ENCODE data around the gene UNC79. TPM values are rescaled to one million over a fixed set of nuclear protein-coding genes. Genes with fewer than 3 reads are reported as not detected.
"Not testable (repeated sequence)": the region's sequence is repeated elsewhere in the genome, so short reads cannot be mapped to it uniquely, and the experiment has no call there.

Gene UNC79
- total RNA-seq (2014; rRNA removed; shearing (Covaris generic)) (not detected in 2 replicates), polyA plus RNA-seq (2016; fragmentation: Nextera tagmentation; extraction: Ambion mirVana) (0.04 TPM in 2 replicates)

DNA sequence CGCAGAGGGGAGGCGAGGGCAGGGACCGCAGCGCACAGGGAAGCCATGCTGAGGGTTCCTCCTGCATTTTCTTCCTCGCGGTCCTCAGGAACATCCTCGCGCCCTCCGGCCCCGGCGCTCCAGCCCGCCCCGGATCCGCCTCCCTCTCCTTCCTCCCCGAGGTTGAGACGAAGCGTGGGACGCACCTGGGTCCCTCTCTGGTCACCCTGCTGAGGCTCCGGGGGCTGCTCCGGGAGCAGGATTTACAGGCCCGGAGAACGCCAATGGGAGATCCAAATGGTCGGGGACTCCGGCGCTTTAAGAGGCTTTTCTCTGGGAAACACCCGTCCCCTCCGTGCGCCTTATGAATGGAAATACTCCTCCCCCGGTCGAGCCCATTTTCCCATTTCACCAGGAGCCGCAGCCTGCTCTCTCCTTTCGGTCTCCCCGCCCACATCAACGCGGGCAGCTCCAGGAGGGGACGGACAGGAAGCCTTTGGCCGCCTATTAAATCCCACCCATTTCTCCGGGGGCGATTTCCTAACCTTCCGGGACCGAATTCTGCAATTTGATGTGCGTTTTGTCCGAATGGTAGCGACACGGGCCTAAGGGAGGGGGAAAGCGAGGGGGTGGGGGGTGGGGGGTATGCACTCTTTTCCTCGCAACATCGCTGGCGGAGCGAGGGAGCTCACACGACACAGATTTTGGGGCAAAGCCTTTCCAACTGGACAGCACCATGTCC lies at the start of gene UNC79:
TSS of gene UNC79 (plus strand) at position 625 of the 721 bp plus-strand sequence. CDS start at position 716, 91 bp downstream.
- Histone ChIP-seq H3K9me3 (ENCODE audit: low read depth) (peaks cover 4% of the 10 kb centered on the region), H4K20me1 (ENCODE audit: insufficient read depth) (no peaks in the 10 kb centered on the region), H3K4me3 (0 out of 2 replicates have a peak within 1 kb of the TSS, but pooled peaks have one; percentile 22), H3K36me3 (ENCODE audit: low read depth) (no peaks in the 10 kb centered on the region), H3K9me2 (ENCODE audit: insufficient read depth) (no peaks in the 10 kb centered on the region), H3K9ac (no peak within 1 kb of the TSS), H3F3A (ENCODE audit: insufficient read depth) (no peaks in the 10 kb centered on the region), H3K27me3 (replicated peaks; ENCODE audit: insufficient read depth) (peaks cover 8% of the 10 kb centered on the region), H2AFZ (no peak within 1 kb of the TSS), H3K27ac (no peak within 1 kb of the TSS), H3K4me1 (ENCODE audit: insufficient read depth) (no peaks in the 10 kb centered on the region), H3K4me2 (ENCODE audit: unreplicated experiment) (peak within 1 kb of the TSS; percentile 28), H3K79me2 (ENCODE audit: insufficient read depth) (no peaks in the 10 kb centered on the region)
- 3 to 4% methylated on average over 34 to 51 of the region's 51 CpGs for WGBS, 2 experiments (ENCODE audit: low coverage in 1 of 2, low lambda C conversion rate in 2 of 2, missing lambda C conversion rate in 2 of 2)
- peak; percentile 8 for DNase-seq
- TF ChIP-seq EZH2 (IDR thresholded peaks at IDR 0.05; ENCODE audit: insufficient read depth, poor library complexity, severe bottlenecking): no peak
- TF ChIP-seq EZH2phosphoT487 (IDR thresholded peaks at IDR 0.05; ENCODE audit: insufficient read depth, low read depth): no peak
- in situ Hi-C loops (cut with MboI): no loop called here

DNA sequence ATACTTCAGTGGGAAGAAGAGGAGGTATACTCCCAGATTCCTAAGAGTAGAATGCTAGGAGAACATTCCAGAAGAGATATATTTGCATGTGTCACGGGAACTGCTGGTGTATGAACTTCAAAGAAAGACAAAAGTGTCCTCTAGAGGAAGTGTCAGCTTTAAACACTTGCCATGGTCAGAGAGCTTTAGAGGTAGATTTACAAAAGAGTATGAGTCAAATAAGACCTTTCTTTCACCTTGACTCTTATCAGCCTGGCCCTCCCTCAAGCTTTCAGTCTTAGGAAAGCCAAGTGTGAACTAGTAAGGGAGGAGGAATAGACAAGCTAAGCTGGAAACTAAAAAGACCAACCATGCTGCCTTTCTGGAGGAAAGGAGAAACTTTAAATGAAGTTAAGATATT lies 49.1 kb upstream of the UNC79 start:
- H3K9me3 ChIP-seq (ENCODE audit: low read depth): no peaks in the 10 kb centered on the region
- no peak for TF ChIP-seq EZH2phosphoT487 (IDR thresholded peaks at IDR 0.05; ENCODE audit: insufficient read depth, low read depth)
- no peak for TF ChIP-seq EZH2 (IDR thresholded peaks at IDR 0.05; ENCODE audit: insufficient read depth, poor library complexity, severe bottlenecking)
- H3K9me2 ChIP-seq (ENCODE audit: insufficient read depth): no peaks in the 10 kb centered on the region
- 4 to 5% methylated on average over 1 of the region's 1 CpG for WGBS, 2 experiments (ENCODE audit: low coverage in 1 of 2, low lambda C conversion rate in 2 of 2, missing lambda C conversion rate in 2 of 2)
- H3K27me3 ChIP-seq (replicated peaks; ENCODE audit: insufficient read depth): no peaks in the 10 kb centered on the region; the same call in 1 of the 2 replicates
- no peak for DNase-seq
- H4K20me1 ChIP-seq (ENCODE audit: insufficient read depth): no peaks in the 10 kb centered on the region
- H3F3A ChIP-seq (ENCODE audit: insufficient read depth): no peaks in the 10 kb centered on the region
- H3K9ac ChIP-seq: no peak overlapping the region
- no peaks in the 10 kb centered on the region for H3K36me3 ChIP-seq (ENCODE audit: low read depth)
- in situ Hi-C loops (cut with MboI): no loop called here
- no peaks in the 10 kb centered on the region for H3K4me1 ChIP-seq (ENCODE audit: insufficient read depth)
- H3K27ac ChIP-seq: no peak overlapping the region
- no peak overlapping the region for H3K4me3 ChIP-seq
- no peak overlapping the region for H3K4me2 ChIP-seq (ENCODE audit: unreplicated experiment)
- H3K79me2 ChIP-seq (ENCODE audit: insufficient read depth): no peaks in the 10 kb centered on the region
- no peak overlapping the region for H2AFZ ChIP-seq

GRCh38 chr14:93384256-93384655 lies 46.5 kb upstream of the UNC79 start:
- H4K20me1 ChIP-seq (ENCODE audit: insufficient read depth); DNase-seq; H3K9me3 ChIP-seq (ENCODE audit: low read depth); H3K36me3 ChIP-seq (ENCODE audit: low read depth); H3K4me1 ChIP-seq (ENCODE audit: insufficient read depth); H3K4me3 ChIP-seq; H3K9me2 ChIP-seq (ENCODE audit: insufficient read depth); in situ Hi-C loops (cut with MboI); H3K9ac ChIP-seq; H3K27ac ChIP-seq; H3F3A ChIP-seq (ENCODE audit: insufficient read depth); H3K4me2 ChIP-seq (ENCODE audit: unreplicated experiment); H3K79me2 ChIP-seq (ENCODE audit: insufficient read depth); H3K27me3 ChIP-seq (replicated peaks; ENCODE audit: insufficient read depth); H2AFZ ChIP-seq: not testable (repeated sequence)
- 17 to 32% methylated on average over 1 of the region's 1 CpG for whole genome bisulfite sequencing, 2 experiments (ENCODE audit: low coverage in 1 of 2, low lambda C conversion rate in 2 of 2, missing lambda C conversion rate in 2 of 2)

GRCh38 chr14:93395231-93395630 lies 35.5 kb upstream of the UNC79 start:
- in situ Hi-C loops (cut with MboI): no loop called here
- TF ChIP-seq EZH2phosphoT487 (IDR thresholded peaks at IDR 0.05; ENCODE audit: insufficient read depth, low read depth) (no peak), EZH2 (IDR thresholded peaks at IDR 0.05; ENCODE audit: insufficient read depth, poor library complexity, severe bottlenecking) (no peak)
- no peaks in the 10 kb centered on the region for H3K27me3 ChIP-seq (replicated peaks; ENCODE audit: insufficient read depth)

More at GRCh38 chr14:93395231-93395630, 35.5 kb upstream of the UNC79 start:
- Histone ChIP-seq H3K36me3 (ENCODE audit: low read depth) (no peaks in the 10 kb centered on the region), H3K4me1 (ENCODE audit: insufficient read depth) (no peaks in the 10 kb centered on the region), H3K9me2 (ENCODE audit: insufficient read depth) (no peaks in the 10 kb centered on the region), H3K79me2 (ENCODE audit: insufficient read depth) (no peaks in the 10 kb centered on the region), H3K27ac (no peak overlapping the region), H3K9me3 (ENCODE audit: low read depth) (no peaks in the 10 kb centered on the region), H3K4me2 (ENCODE audit: unreplicated experiment) (no peak overlapping the region), H3K9ac (no peak overlapping the region), H4K20me1 (ENCODE audit: insufficient read depth) (no peaks in the 10 kb centered on the region), H3K4me3 (no peak overlapping the region), H3F3A (ENCODE audit: insufficient read depth) (no peaks in the 10 kb centered on the region), H2AFZ (no peak overlapping the region)
- DNase-seq: no peak
